Stimulated activated CD8-positive, alpha-beta memory T cell treated with anti-CD3 and anti-CD28 coated beads, Interleukin-15, amount 100 ng/mL, for 48 hours (primary cell): ENCODE measurements around the gene HDAC2.
A peak's percentile ranks its signal among the peaks of the same experiment; 100 is the strongest.
"Not testable (repeated sequence)": the region's sequence is repeated elsewhere in the genome, so short reads cannot be mapped to it uniquely, and the experiment has no call there.

Source experiments
- DNase-seq, 2 donors: peaks; one replicate each; pipeline ENCODE4 v3.0.0-alpha.2; 2020; ENCODE audit warnings: low read depth in 2 of 2

Gene HDAC2

GRCh38 chr6:113971741-113972140, 793 bp upstream of the HDAC2 start:
- DNase-seq = no peak

DNA sequence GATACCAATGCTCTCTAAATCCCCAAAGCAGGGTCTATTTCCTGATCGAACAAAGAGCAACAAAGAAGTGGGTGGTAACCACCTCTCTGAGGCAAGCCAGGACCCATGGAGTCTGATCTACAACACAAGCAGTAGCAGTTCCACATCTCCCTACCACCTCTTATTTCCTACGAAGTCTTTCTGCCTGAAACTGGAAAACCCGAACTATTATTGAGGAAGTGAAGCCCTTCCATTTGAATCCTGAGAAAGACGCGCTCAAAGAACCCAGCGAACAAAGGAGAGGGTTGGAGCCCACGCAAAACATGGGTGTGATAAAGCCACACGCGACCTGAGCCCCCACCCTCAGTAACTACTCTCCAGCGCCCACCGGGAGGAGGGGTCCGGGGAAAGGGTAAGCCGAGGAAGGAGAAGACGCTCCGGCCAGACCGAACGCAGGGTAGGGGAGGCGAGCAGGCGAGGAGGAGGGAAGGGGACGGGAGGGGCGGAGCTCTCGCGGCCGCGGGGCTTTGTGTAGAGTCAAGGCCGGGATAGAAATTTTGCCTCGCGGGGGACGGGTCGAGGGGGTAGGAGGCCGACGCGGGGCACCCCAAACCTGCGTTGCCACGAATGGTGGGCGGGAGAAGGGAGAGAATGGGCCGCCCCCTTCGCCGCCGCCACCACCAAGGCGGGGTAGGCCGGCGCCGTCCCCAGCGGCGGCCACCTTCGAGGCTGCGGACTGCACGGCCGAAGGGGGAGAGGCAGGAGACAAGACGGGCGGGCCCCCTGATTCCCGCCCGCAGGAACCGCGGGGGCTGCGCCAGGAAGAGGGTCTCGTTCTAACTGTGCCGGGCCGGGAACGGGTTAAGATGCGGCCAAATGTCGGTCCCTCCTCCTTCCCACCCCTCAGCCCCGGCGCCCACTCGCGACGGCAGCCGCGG, 802 bp downstream of the HDAC2 start:
- DNase-seq = peak; percentile 27

GRCh38 chr6:113968472-113968871, 2.5 kb downstream of the HDAC2 start:
- no peak for DNase-seq

DNA sequence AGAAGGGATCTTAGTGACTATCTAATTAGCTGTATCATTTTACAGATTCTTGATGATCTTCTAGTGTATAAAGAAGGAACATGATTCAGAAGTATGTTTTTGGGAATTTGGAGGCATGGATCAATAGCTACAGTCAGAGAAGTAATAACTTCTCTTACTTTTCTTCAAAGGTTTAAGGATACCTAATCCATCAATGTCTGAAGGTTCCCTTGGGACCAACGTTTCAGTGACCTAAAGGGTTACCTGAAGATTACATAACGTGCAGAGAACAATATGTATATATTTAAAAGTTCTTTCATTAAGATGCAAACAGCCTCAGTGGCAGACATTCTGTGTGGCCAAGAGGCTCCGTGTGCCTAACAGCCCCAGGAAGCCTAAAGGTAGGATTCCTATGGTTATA, 3.2 kb downstream of the HDAC2 start:
- no peak for DNase-seq

DNA sequence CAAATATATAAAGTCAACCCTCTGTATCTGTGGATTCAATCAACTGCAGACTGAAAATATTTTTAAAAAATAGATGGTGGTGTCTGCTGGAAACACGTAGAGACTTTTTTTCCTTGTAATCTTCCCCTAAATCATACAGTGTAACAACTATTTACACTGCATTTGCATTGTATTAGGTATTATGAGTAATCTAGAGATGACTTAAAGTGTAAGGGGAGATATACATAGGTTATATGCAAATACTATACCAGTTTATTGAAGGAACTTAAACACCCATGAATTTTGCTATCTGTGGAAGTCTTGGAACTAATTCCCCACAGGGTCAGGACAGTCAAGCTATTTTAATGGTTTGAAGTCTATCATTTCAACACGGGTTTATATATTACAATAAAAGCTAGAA, 10.2 kb downstream of the HDAC2 start:
- no peak for DNase-seq

GRCh38 chr6:113959235-113959634, 11.7 kb downstream of the HDAC2 start:
- no peak for DNase-seq

DNA sequence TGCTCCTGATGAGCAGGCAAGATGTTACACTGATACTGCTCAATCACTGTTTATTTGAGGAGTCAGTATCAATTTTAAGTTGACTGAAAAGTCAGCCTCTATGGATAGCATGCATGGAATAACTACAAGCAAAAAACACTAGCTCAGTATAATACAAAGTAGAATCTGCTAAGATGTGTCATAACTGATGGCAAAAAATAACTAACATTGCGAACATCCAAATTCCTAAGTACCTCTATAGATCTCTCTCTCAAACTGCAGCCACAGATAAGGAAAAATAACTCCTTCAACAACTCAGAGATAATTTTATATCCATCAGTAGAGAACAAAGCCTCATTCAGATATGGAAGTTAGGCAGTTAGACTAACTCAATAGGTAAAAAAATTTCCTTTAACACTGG, 16.3 kb downstream of the HDAC2 start:
- DNase-seq = no peak

DNA sequence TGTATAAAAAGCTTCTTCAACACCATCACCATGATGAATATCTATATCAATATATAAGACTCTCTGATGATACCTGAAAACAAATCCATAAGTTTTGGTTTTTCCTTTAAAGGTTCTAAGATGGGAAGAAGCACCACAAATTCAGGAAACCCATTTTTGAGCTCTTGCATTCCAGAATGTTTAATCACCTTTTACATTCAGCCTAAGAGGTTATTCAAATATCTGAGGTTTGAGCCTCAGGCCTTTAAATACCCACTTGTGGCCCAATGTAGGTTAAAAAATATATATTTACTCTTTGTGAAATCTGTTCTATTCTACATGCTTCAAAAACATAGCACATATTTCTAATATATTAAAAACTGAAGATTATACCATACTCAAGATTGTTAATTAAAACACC, 17.6 kb downstream of the HDAC2 start:
- no peak for DNase-seq

GRCh38 chr6:113949499-113949898, 21.4 kb downstream of the HDAC2 start:
- no peak for DNase-seq

DNA sequence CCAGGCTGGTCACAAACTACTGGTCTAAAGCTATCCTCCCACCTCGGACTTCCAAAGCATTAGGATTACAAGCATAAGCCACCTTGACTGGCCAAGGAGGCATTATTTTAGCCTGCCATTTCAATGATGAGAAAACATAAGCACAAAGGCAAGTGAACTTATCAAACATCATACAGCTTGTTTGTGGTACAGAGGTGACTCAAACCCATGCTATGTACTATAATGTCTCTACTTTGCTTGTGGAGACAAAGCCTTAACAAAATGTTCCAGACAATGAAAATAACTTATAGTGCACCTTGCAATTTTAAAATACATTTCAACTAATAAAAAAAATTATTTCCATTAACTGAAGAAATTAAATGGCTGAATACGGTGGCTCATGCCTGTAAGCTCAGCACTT, 26.2 kb downstream of the HDAC2 start:
- no peak for DNase-seq

DNA sequence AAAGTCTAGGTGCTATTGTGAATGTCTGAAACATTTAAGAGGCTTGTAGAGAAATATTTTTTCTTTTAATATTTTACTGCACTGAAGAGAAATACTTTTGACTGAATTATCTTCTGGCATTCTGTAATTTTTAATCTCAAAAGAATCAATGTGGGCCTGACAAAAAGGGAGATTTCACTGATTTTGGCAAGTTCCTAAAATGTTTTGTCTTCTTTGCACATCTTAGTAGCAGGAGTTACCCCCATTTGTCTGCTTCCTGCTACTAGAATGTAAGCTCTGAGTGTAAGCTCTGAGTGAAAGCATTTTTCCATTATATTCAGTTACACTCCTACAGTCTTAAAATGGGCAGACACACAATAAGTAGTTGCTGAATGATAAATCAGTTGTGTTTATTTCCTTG, 31.1 kb downstream of the HDAC2 start:
- no peak for DNase-seq

DNA sequence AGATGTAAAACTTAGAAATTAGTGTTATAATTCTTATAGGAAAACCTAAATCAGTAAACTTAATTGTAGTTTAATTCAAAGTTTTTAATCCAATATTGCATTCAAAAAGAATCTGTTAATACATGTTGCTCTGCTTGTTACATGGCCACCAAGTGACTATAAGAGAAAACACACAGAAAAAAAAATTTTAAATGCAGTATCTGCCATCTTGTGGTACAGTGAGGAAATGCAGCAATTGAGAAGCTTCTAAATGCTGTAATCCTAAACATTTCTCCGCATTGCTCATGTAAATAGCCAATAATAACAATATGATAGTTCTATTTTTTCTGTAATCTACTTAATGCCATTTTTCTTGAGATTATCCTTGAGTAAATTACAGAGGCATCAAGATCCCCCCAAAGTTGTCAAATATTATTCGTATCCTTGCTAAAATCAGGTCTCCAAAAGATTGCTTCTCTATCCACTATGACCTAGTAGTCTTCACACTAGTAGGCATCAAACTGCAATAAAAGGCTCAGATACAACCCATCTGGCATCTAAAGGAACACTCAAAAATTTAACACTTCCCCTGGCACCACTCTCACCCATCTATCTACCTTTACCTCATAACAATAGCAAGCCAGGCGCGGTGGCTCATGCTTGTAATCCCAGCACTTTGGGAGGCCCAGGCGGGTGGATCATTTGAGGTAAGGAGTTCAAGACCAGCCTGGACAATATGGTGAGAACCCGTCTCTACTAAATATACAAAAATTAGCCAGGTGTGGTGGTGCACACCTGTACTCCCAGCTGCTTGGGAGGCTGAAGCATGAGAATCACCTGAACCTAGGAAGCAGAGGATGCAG, 34.6 kb downstream of the HDAC2 start:
- DNase-seq = no peak

GRCh38 chr6:113934101-113934500, 36.8 kb downstream of the HDAC2 start:
- DNase-seq = no peak

GRCh38 chr6:113931907-113932306, 39.0 kb downstream of the HDAC2 start:
- DNase-seq = not testable (repeated sequence)

GRCh38 chr6:113930183-113930582, 40.8 kb downstream of the HDAC2 start:
- no peak for DNase-seq

DNA sequence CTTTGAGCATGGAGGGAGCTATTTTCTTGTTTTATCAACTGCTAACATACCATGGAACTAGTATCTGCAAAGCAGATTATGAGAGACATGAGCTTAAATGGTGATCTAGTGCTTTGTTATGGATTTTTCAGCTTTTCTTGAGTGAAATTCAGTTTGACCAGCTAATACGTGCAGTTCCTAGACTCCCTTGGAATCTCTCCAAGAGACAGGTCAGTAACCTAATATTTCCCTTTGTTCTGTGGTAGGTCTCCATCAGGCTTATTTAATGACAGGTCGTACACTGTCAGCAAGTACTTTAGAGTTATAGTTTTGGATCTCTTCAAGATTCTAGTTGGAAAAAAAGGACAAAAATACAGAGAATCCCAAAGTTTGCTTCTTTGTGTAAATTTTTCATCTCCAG, 43.9 kb downstream of the HDAC2 start:
- DNase-seq = no peak

- DNase-seq = no peak
Observed at GRCh38 chr6:113925378-113925777, 45.6 kb downstream of the HDAC2 start.

- no peak for DNase-seq
Observed at GRCh38 chr6:113924312-113924723, 46.6 kb downstream of the HDAC2 start.

GRCh38 chr6:113923526-113923925, 47.4 kb downstream of the HDAC2 start:
- no peak for DNase-seq

- no peak for DNase-seq
Observed at GRCh38 chr6:113921299-113921904, 49.5 kb downstream of the HDAC2 start.

- no peak for DNase-seq
Observed at GRCh38 chr6:113920663-113921267, 50.2 kb downstream of the HDAC2 start.

GRCh38 chr6:113910285-113910684, 60.7 kb downstream of the HDAC2 start:
- DNase-seq = not testable (repeated sequence)
